Endothelial cell of umbilical vein (primary cell): ENCODE measurements around the gene ICE2. TPM values are rescaled to one million over a fixed set of nuclear protein-coding genes. Genes with fewer than 3 reads are reported as not detected.

ENCODE experiments used
- BruUV-seq: library from RNA; stranded (reverse); fragments of 400-500 nt; replicated peaks from 2 replicates; lab custom pipeline; 2021; lab: Mats Ljungman, UMichigan
- CTCF ChIA-PET: fragments of 300-600, 350-600 bp; sonication (Branson Sonifier 250); formaldehyde crosslinking; loops from one replicate; lab custom pipeline; 2021; ENCODE audit warnings: antibody characterized with exemption, inconsistent platforms; lab: Charles Lee
- POLR2A ChIA-PET: fragments of 300-600, 350-600 bp; sonication (Branson Sonifier 250); formaldehyde crosslinking; loops from one replicate; lab custom pipeline; 2021; ENCODE audit warnings: antibody characterized with exemption, inconsistent platforms; lab: Charles Lee
- DNase-seq: peaks from one replicate; pipeline ENCODE4 v3.0.0-alpha.2; 2011; ENCODE audit warnings: low read depth, low spot score
- FAIRE-seq: peaks from 2 replicates; lab custom pipeline; 2011; peaks lifted over from hg19 to GRCh38; lab: Jason Lieb, UNC
- H2AFZ ChIP-seq: 2 replicates; pipeline ENCODE4 v1.6.0; 2012; ENCODE audit warnings: low read depth, low read length, control low read depth, inconsistent platforms
- H3K27ac ChIP-seq: 2 replicates; pipeline ENCODE4 v1.5.1; 2011; ENCODE audit warnings: low read depth, mild to moderate bottlenecking, control low read depth, low read length, moderate library complexity; ENCODE audit not compliant: insufficient read depth
- H3K27me3 ChIP-seq, 2 experiments: 2 replicates each; pipeline versions ENCODE4 v1.6.0 to v1.6.1; 2011; ENCODE audit warnings: low read length in 2 of 2, mixed read lengths in 1 of 2; ENCODE audit not compliant: control insufficient read depth in 2 of 2, insufficient read depth in 2 of 2
- H3K36me3 ChIP-seq, 2 experiments: 2 replicates in 1 of 2; 3 replicates in 1 of 2; pipeline ENCODE4 v1.5.1; 2011; ENCODE audit warnings: low read length in 2 of 2, mild to moderate bottlenecking in 1 of 2, moderate library complexity in 1 of 2; ENCODE audit not compliant: control insufficient read depth in 2 of 2, insufficient read depth in 2 of 2; ENCODE audit errors: extremely low read depth in 1 of 2
- H3K4me1 ChIP-seq: 3 replicates; pipeline ENCODE4 v1.5.1; 2011; ENCODE audit warnings: mild to moderate bottlenecking, low read length; ENCODE audit not compliant: control insufficient read depth, insufficient read depth; ENCODE audit errors: extremely low read depth
- H3K4me2 ChIP-seq: 2 replicates; pipeline ENCODE4 v1.6.1; 2011; ENCODE audit warnings: low read length, control low read depth, mixed read lengths; ENCODE audit not compliant: insufficient read depth
- H3K4me3 ChIP-seq, 3 experiments: fragments of 200-600 bp in 1 of 3; sonication (generic), shearing (Covaris generic) in 1 of 3; replicated peaks in 1 of 3; 2 replicates each; pipeline ENCODE4 v1.5.1; 2011 to 2016; ENCODE audit warnings: control low read depth in 3 of 3, low read length in 3 of 3, mild to moderate bottlenecking in 2 of 3, inconsistent platforms in 1 of 3, low read depth in 1 of 3, moderate library complexity in 1 of 3; ENCODE audit not compliant: insufficient read depth in 1 of 3
- H3K79me2 ChIP-seq: 2 replicates; pipeline ENCODE4 v1.6.0; 2012; ENCODE audit warnings: low read length, inconsistent platforms; ENCODE audit not compliant: control insufficient read depth, insufficient read depth
- H3K9ac ChIP-seq: replicated peaks from 2 replicates; pipeline ENCODE3; 2011; ENCODE audit warnings: low read length, control low read depth; ENCODE audit not compliant: insufficient read depth; ENCODE audit errors: extremely low read depth
- H3K9me1 ChIP-seq: replicated peaks from 3 replicates; pipeline ENCODE4 v1.6.0; 2011; ENCODE audit warnings: mild to moderate bottlenecking, low read length; ENCODE audit not compliant: control insufficient read depth, insufficient read depth; ENCODE audit errors: extremely low read depth
- H3K9me3 ChIP-seq: replicated peaks from 2 replicates; pipeline ENCODE4 v1.5.1; 2012; ENCODE audit warnings: low read length, inconsistent platforms; ENCODE audit not compliant: control insufficient read depth, insufficient read depth
- H4K20me1 ChIP-seq: replicated peaks from 2 replicates; pipeline ENCODE3; 2011; ENCODE audit warnings: mild to moderate bottlenecking, low read length; ENCODE audit not compliant: control insufficient read depth, insufficient read depth; ENCODE audit errors: extremely low read depth
- EZH2 ChIP-seq: IDR thresholded peaks from 2 replicates; pipeline ENCODE4 v1.6.1; 2012; ENCODE audit warnings: borderline replicate concordance, low read depth, mild to moderate bottlenecking, moderate library complexity, low read length, inconsistent platforms; ENCODE audit not compliant: severe bottlenecking
- FOS ChIP-seq: IDR thresholded peaks from 2 replicates; pipeline ENCODE4 v1.6.1; 2011; ENCODE audit warnings: mild to moderate bottlenecking, low read length, moderate library complexity, borderline replicate concordance; ENCODE audit not compliant: insufficient read depth
- GATA2 ChIP-seq: IDR thresholded peaks from 2 replicates; pipeline ENCODE4 v1.7.0; 2011; ENCODE audit warnings: low read depth, mild to moderate bottlenecking, moderate library complexity, mixed read lengths, low read length; ENCODE audit not compliant: insufficient read length, insufficient read depth
- JUN ChIP-seq: IDR thresholded peaks from 2 replicates; pipeline ENCODE4 v1.6.1; 2011; ENCODE audit warnings: borderline replicate concordance, low read depth; ENCODE audit not compliant: insufficient read length, insufficient read depth
- POLR2A ChIP-seq: IDR thresholded peaks from 2 replicates; pipeline ENCODE4 v1.6.1; 2012; ENCODE audit warnings: low read depth, mild to moderate bottlenecking, control low read depth, low read length
- dilution Hi-C: fragments of 300-500 bp; cut with MboI; formaldehyde crosslinking; loops from one replicate; pipeline ENCODE4 v1.15.0; 2019; ENCODE audit warnings: low sequenced_read_pairs; ENCODE audit not compliant: extremely low pct_ligation_motif_present
- intact Hi-C: fragments of 100-400 bp; cut with micrococcal nuclease; formaldehyde crosslinking; loops from one replicate; pipeline ENCODE4 v1.10.0; 2022
- polyA plus RNA-seq, 4 experiments: library from polyadenylated mRNA; depleted of rRNA in 3 of 4; stranded (reverse) in 3 of 4; unstranded in 1 of 4; fragments of >200 nt; gene quantifications; 2 replicates each; pipeline versions ENCODE4 v1.2.1 to v1.2.3, GENCODE V29; 2011 to 2012; ENCODE audit warnings: missing spikeins in 1 of 4
- total RNA-seq: library from RNA; stranded (reverse); gene quantifications from 2 replicates; pipeline ENCODE4 v1.2.3, GENCODE V29; 2021
- TF ChIP-seq, protein P1 (sequence below): IDR thresholded peaks from 2 replicates; pipeline ENCODE4 v1.6.1; 2011; ENCODE audit not compliant: insufficient read depth, insufficient read length
- TF ChIP-seq, protein P2 (sequence below), 2 donors: IDR thresholded peaks; 1 replicate in 1 of 2; 2 replicates in 1 of 2; pipeline ENCODE4 v1.5.1; 2011; ENCODE audit warnings: low read length in 2 of 2, mild to moderate bottlenecking in 2 of 2, moderate library complexity in 2 of 2, control low read depth in 1 of 2, inconsistent platforms in 1 of 2, low read depth in 1 of 2; ENCODE audit not compliant: insufficient read depth in 1 of 2; ENCODE audit errors: extremely low read depth in 1 of 2

ICE2 gene
- total and polyA plus RNA-seq, 2 donors (not counting 3 experiments of a cell fraction or from before 2014, with no cell fraction given) = 22.1 to 57.0 TPM

DNA sequence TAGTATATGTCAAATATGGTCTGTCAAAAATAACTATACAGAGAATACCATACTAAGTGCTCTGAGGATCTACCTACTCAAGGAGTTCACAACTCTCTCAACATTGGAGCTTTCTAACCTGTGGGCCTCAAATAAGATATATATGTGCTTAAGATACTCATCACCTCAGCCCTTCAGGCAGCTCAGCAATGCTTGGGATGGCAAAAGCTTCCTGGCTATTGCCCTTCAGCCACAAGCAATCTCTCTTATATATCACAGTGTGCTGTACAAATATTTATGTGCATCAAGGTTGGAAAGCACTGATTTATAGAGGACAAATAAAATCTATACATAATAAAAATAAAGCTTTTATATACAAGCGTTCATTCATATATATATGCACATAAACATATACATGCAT lies 40.3 kb downstream of the ICE2 start:
- CTCF ChIA-PET = interaction anchor here (0.9 kb wide), 1 partner anchor 52 kb away, joined by 3 read pairs; no protein-coding TSS in a partner anchor

More for the DNA sequence above, 40.3 kb downstream of the ICE2 start:
- Histone ChIP-seq H2AFZ (no peak overlapping the region), H3K4me1 (no peaks in the 10 kb centered on the region), H3K4me2 (no peak overlapping the region), H3K79me2 (peaks cover 5% of the 10 kb centered on the region), H3K9me1 (no peaks in the 10 kb centered on the region), H3K27ac (no peak overlapping the region), H3K36me3 (peaks cover 2% of the 10 kb centered on the region in 2 experiments), H3K27me3 (no peaks in the 10 kb centered on the region), H4K20me1 (no peaks in the 10 kb centered on the region), H3K9ac (no peak overlapping the region), H3K4me3 (no peak overlapping the region), H3K9me3 (no peaks in the 10 kb centered on the region)
- BruUV-seq = no TSS peak
- TF ChIP-seq GATA2 (no peak), FOS (no peak), EZH2 (no peak), POLR2A (no peak), JUN (no peak)
- TF ChIP-seq, protein P1, sequence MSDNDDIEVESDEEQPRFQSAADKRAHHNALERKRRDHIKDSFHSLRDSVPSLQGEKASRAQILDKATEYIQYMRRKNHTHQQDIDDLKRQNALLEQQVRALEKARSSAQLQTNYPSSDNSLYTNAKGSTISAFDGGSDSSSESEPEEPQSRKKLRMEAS = no peak
- TF ChIP-seq, protein P2, sequence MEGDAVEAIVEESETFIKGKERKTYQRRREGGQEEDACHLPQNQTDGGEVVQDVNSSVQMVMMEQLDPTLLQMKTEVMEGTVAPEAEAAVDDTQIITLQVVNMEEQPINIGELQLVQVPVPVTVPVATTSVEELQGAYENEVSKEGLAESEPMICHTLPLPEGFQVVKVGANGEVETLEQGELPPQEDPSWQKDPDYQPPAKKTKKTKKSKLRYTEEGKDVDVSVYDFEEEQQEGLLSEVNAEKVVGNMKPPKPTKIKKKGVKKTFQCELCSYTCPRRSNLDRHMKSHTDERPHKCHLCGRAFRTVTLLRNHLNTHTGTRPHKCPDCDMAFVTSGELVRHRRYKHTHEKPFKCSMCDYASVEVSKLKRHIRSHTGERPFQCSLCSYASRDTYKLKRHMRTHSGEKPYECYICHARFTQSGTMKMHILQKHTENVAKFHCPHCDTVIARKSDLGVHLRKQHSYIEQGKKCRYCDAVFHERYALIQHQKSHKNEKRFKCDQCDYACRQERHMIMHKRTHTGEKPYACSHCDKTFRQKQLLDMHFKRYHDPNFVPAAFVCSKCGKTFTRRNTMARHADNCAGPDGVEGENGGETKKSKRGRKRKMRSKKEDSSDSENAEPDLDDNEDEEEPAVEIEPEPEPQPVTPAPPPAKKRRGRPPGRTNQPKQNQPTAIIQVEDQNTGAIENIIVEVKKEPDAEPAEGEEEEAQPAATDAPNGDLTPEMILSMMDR (IDR thresholded peaks at IDR 0.05; ENCODE audit: extremely low read depth in 1 of 2, insufficient read depth in 1 of 2, low read depth in 1 of 2, low read length in 2 of 2) = no peak
- POLR2A ChIA-PET = interaction anchor here (1.2 kb wide), 1 partner anchor 10 kb away, joined by 3 read pairs; no protein-coding TSS in a partner anchor
- no peak for DNase-seq
- dilution Hi-C loops (no loop called here), intact Hi-C loops (no loop called here)
- no peak for FAIRE-seq
